Right renal pelvis (tissue), 4 donors: ENCODE results near the gene CFTR. TPM values are rescaled to one million over a fixed set of nuclear protein-coding genes. Genes with fewer than 3 reads are reported as not detected.
"Not testable (repeated sequence)": the region's sequence is repeated elsewhere in the genome, so short reads cannot be mapped to it uniquely, and the experiment has no call there.

Experiments
- DNase-seq, 4 donors: peaks; one replicate each; pipeline ENCODE4 v3.0.0-alpha.2; 2013; ENCODE audit warnings: low read depth in 4 of 4, low spot score in 3 of 4, missing footprints in 1 of 4
- polyA plus RNA-seq, 4 donors: library from polyadenylated mRNA; unstranded; fragments of 120-200 nt; gene quantifications; one replicate each; pipeline ENCODE4 v1.2.1, GENCODE V29; 2013; ENCODE audit not compliant: insufficient read length in 4 of 4

The CFTR gene
- polyA plus RNA-seq, 4 donors = 2.6 to 5.5 (median 3.8) TPM

- no peak for DNase-seq
Measured at GRCh38 chr7:117682681-117683385, 203.0 kb downstream of the CFTR start.

DNA sequence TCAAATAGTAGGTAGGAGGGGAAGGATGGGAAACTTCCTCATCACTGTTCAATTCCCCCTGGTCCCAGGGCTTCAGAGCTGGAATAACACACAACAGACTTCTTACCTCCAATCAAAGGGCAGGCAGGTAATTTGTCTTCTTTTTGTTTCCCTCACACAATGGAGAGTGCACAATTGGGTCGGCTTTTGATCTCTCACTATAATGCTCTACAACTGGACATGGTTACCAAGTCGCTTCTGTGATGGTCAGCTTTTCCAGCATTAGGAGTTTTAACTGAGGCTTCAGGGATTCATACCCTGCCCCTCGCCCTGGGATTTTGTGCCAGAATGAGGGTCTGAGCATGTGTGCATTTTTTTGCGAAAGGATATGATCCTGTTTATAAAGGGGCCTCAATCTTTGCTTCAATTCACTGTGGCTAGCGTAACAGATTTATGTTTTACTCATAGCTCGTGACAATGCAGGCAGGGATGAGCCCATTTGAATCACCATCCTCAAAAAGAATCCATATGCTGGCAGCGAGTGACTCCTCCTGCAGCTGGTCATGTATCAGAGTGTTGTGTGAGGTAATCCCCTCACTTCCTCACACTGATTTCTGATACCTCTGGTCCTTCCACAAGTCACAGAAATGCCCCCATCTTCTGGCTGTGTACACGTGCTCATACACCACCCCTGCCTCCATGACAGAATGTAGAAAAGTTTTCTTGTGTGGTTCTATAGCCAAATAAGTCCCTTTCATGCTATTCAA, 203.8 kb downstream of the CFTR start:
- DNase-seq = no peak

GRCh38 chr7:117685795-117686194, 206.0 kb downstream of the CFTR start:
- DNase-seq = no peak

- DNase-seq = no peak
Measured at GRCh38 chr7:117686311-117686935, 206.6 kb downstream of the CFTR start.

- no peak for DNase-seq
Measured at GRCh38 chr7:117688126-117688525, 208.3 kb downstream of the CFTR start.

GRCh38 chr7:117689406-117689805, 209.6 kb downstream of the CFTR start:
- DNase-seq = no peak

- DNase-seq = no peak
Measured at GRCh38 chr7:117690147-117690546, 210.3 kb downstream of the CFTR start.

- DNase-seq = no peak
Measured at GRCh38 chr7:117692338-117692737, 212.5 kb downstream of the CFTR start.

DNA sequence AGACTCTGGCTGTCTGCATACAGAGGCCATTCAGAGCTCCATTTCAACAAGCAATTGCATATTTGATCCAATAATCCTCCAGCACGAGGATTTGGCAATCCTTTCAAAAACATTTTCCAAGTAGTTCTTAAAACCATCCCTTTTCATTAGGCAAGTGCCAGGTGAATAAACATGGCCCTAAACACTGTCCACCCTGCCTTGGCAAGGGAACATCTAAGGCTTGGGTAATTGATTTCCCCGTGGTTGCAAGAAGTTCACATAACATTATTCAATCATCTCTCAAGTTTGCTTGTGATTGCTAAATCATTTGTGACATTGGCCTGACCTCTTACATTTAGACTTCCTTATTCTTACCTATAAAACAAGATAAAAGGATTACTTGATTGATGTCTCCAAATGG, 218.2 kb downstream of the CFTR start:
- DNase-seq = no peak

- no peak for DNase-seq
Measured at GRCh38 chr7:117704063-117704462, 224.2 kb downstream of the CFTR start.

- DNase-seq = no peak
Measured at GRCh38 chr7:117705630-117706029, 225.8 kb downstream of the CFTR start.

- DNase-seq = no peak
Measured at GRCh38 chr7:117706210-117706609, 226.4 kb downstream of the CFTR start.

GRCh38 chr7:117707080-117707479, 227.3 kb downstream of the CFTR start:
- no peak for DNase-seq

GRCh38 chr7:117708173-117708572, 228.3 kb downstream of the CFTR start:
- not testable (repeated sequence) for DNase-seq

GRCh38 chr7:117711556-117711955, 231.7 kb downstream of the CFTR start:
- DNase-seq = no peak

DNA sequence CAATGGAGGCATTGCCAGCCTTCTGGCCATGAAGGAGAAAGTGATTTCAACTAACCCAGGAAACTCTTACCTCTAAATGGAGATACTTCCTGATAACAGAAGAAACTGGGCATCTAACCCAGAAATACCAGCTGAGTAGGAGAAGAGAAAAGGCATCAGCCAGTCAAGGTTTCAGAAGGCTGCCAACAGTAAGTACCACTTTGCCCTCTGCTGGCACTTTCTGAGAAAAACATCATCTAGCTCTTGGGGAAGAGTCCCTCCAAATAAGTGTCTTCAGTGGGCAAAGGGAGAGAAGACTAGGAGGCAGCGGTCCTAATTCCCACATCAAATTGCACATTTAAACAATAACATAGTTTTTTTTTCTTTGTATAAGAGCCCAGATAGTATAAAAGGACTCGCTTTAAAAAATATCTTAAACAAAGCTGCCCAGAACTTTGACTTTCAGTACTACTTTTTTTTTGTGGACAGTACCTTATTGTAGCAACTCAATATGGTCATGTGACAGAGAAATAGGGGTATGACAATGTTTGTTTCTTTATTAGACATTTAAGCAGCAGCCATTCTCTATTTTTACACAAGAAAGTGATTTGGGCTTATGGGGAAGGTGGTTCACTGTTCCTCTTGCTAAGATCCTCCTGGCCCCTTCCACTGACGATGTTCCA, 236.1 kb downstream of the CFTR start:
- peak in 3 of 4 donors; percentile 21 to 39 (median 27) for DNase-seq

- DNase-seq = peak in 1 of 4 donors; percentile 29
Measured at GRCh38 chr7:117716707-117717299, 237.0 kb downstream of the CFTR start.

DNA sequence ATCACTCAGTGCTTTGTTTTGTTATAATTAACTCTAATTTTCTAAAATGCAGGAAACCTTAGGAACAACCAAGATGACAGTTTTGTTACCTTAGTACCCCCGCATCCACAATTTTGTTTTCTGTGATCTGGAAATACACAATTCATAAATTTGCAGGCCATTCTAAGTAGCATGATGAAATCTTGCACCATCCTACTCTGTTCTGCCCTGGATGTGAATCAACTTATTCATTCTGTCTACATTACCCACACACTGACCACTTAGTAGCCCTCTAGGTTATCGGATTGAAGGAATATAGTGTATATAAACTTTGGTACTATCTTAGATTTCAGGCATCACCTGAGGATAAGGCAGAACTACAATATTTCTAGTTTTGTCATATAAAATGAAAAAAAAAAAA, 237.5 kb downstream of the CFTR start:
- no peak for DNase-seq
